HEK293 (cell line): ENCODE measurements around the gene NUDT22.

ENCODE experiments used
- CTCF ChIA-PET: fragments of 350-600 bp; formaldehyde crosslinking; extraction: SDS; loops from one replicate; lab custom pipeline; 2021; ENCODE audit warnings: antibody characterized with exemption; lab: Yijun Ruan, JAX
- POLR2A ChIA-PET: fragments of 300-600 bp; formaldehyde crosslinking; extraction: SDS; loops from one replicate; lab custom pipeline; 2020; ENCODE audit warnings: antibody characterized with exemption, inconsistent platforms; lab: Yijun Ruan, JAX
- H3K27ac ChIP-seq: fragments of 200-500 bp; sonication (Bioruptor generic); 2 replicates; pipeline ENCODE4 v1.5.1; 2014; ENCODE audit warnings: low read depth, low read length, control low read depth, inconsistent platforms; ENCODE audit errors: extremely low read depth
- H3K36me3 ChIP-seq, 2 experiments: fragments of 200-500 bp in 1 of 2; sonication (Bioruptor generic) in 1 of 2; 1 replicate in 1 of 2; 2 replicates in 1 of 2; pipeline ENCODE4 v1.5.1; 2014 to 2017; ENCODE audit warnings: inconsistent platforms in 2 of 2, low read length in 2 of 2; ENCODE audit not compliant: control insufficient read depth in 2 of 2, insufficient read depth in 1 of 2
- H3K4me1 ChIP-seq: fragments of 200-500 bp; sonication (Bioruptor generic); 2 replicates; pipeline ENCODE4 v1.5.1; 2014; ENCODE audit warnings: mild to moderate bottlenecking, low read length, inconsistent platforms; ENCODE audit not compliant: control insufficient read depth, insufficient read depth
- H3K4me3 ChIP-seq: 2 replicates; pipeline ENCODE4 v1.5.1; 2011; ENCODE audit warnings: low read depth, mild to moderate bottlenecking, control low read depth, low read length, moderate library complexity
- H3K9me3 ChIP-seq: fragments of 200-500 bp; sonication (Bioruptor generic); 2 replicates; pipeline ENCODE4 v1.5.1; 2014; ENCODE audit warnings: low read depth, low read length, inconsistent platforms; ENCODE audit not compliant: control insufficient read depth, insufficient read depth
- GLIS2 ChIP-seq: fragments of 450-650 bp; formaldehyde crosslinking; IDR thresholded peaks from 2 replicates; pipeline ENCODE4 v1.5.1; 2016; ENCODE audit warnings: missing biosample characterization, missing genetic modification characterization
- IKZF3 ChIP-seq: fragments of 450-650 bp; IDR thresholded peaks from 2 replicates; pipeline ENCODE4 v1.5.0; 2018; ENCODE audit warnings: missing biosample characterization, mild to moderate bottlenecking, missing genetic modification characterization, moderate library complexity
- KLF1 ChIP-seq: fragments of 450-650 bp; formaldehyde crosslinking; IDR thresholded peaks from 2 replicates; pipeline ENCODE4 v1.5.1; 2016; ENCODE audit warnings: missing biosample characterization, missing genetic modification characterization
- KLF10 ChIP-seq: fragments of 450-650 bp; IDR thresholded peaks from 2 replicates; pipeline ENCODE4 v1.5.1; 2018; ENCODE audit warnings: missing biosample characterization, mild to moderate bottlenecking, missing genetic modification characterization
- KLF7 ChIP-seq: fragments of 450-650 bp; formaldehyde crosslinking; IDR thresholded peaks from 2 replicates; pipeline ENCODE4 v1.5.1; 2016; ENCODE audit warnings: missing biosample characterization, missing genetic modification characterization, borderline replicate concordance
- KLF8 ChIP-seq: fragments of 450-650 bp; formaldehyde crosslinking; IDR thresholded peaks from 2 replicates; pipeline ENCODE4 v1.5.1; 2016; ENCODE audit warnings: missing biosample characterization, missing genetic modification characterization
- PATZ1 ChIP-seq: fragments of 450-650 bp; formaldehyde crosslinking; IDR thresholded peaks from 2 replicates; pipeline ENCODE4 v1.5.1; 2016; ENCODE audit warnings: missing biosample characterization, missing genetic modification characterization
- PRDM10 ChIP-seq: fragments of 450-650 bp; formaldehyde crosslinking; IDR thresholded peaks from 2 replicates; pipeline ENCODE4 v1.5.1; 2016; ENCODE audit warnings: missing biosample characterization, missing genetic modification characterization
- PRDM4 ChIP-seq: fragments of 450-650 bp; formaldehyde crosslinking; IDR thresholded peaks from 2 replicates; pipeline ENCODE4 v1.5.1; 2017; ENCODE audit warnings: missing biosample characterization, missing genetic modification characterization
- SCRT2 ChIP-seq: fragments of 450-650 bp; formaldehyde crosslinking; IDR thresholded peaks from 2 replicates; pipeline ENCODE4 v1.5.1; 2016; ENCODE audit warnings: missing biosample characterization, missing genetic modification characterization
- SP3 ChIP-seq: fragments of 450-650 bp; formaldehyde crosslinking; IDR thresholded peaks from 2 replicates; pipeline ENCODE4 v1.5.1; 2016; ENCODE audit warnings: missing biosample characterization, missing genetic modification characterization
- SP7 ChIP-seq: fragments of 450-650 bp; formaldehyde crosslinking; IDR thresholded peaks from 2 replicates; pipeline ENCODE4 v1.5.1; 2016; ENCODE audit warnings: missing biosample characterization, missing genetic modification characterization
- ZBTB10 ChIP-seq: fragments of 450-650 bp; formaldehyde crosslinking; IDR thresholded peaks from 2 replicates; pipeline ENCODE4 v1.5.1; 2016; ENCODE audit warnings: missing biosample characterization, missing genetic modification characterization
- ZBTB7A ChIP-seq: fragments of 450-650 bp; formaldehyde crosslinking; IDR thresholded peaks from 2 replicates; pipeline ENCODE4 v1.5.1; 2016; ENCODE audit warnings: low read depth, missing biosample characterization, missing genetic modification characterization
- ZFP37 ChIP-seq: fragments of 450-650 bp; formaldehyde crosslinking; IDR thresholded peaks from 2 replicates; pipeline ENCODE4 v1.5.1; 2016; ENCODE audit warnings: missing biosample characterization, missing genetic modification characterization
- ZFP41 ChIP-seq: fragments of 450-650 bp; formaldehyde crosslinking; IDR thresholded peaks from 2 replicates; pipeline ENCODE4 v1.5.1; 2016; ENCODE audit warnings: missing biosample characterization, missing genetic modification characterization, borderline replicate concordance
- ZNF121 ChIP-seq: fragments of 450-650 bp; formaldehyde crosslinking; IDR thresholded peaks from 2 replicates; pipeline ENCODE4 v1.5.1; 2016; ENCODE audit warnings: missing biosample characterization, missing genetic modification characterization
- ZNF223 ChIP-seq: fragments of 450-650 bp; formaldehyde crosslinking; IDR thresholded peaks from 2 replicates; pipeline ENCODE4 v1.5.1; 2016; ENCODE audit warnings: missing biosample characterization, missing genetic modification characterization
- ZNF24 ChIP-seq: fragments of 450-650 bp; formaldehyde crosslinking; IDR thresholded peaks from 2 replicates; pipeline ENCODE4 v1.5.1; 2016; ENCODE audit warnings: missing biosample characterization, missing genetic modification characterization
- ZNF335 ChIP-seq: fragments of 450-650 bp; formaldehyde crosslinking; conservative IDR thresholded peaks from 2 replicates; pipeline ENCODE4 v1.5.1; 2016; ENCODE audit warnings: missing biosample characterization, missing genetic modification characterization
- ZNF341 ChIP-seq: fragments of 450-650 bp; formaldehyde crosslinking; IDR thresholded peaks from 2 replicates; pipeline ENCODE4; 2016; ENCODE audit warnings: low read depth, missing biosample characterization, missing genetic modification characterization
- ZNF561 ChIP-seq: fragments of 450-650 bp; IDR thresholded peaks from 2 replicates; pipeline ENCODE4 v1.5.1; 2018; ENCODE audit warnings: missing biosample characterization, missing genetic modification characterization, borderline replicate concordance
- ZNF677 ChIP-seq: fragments of 450-650 bp; IDR thresholded peaks from 2 replicates; pipeline ENCODE4 v1.5.0; 2018; ENCODE audit warnings: missing biosample characterization, mild to moderate bottlenecking, missing genetic modification characterization, moderate library complexity
- ZNF776 ChIP-seq: fragments of 450-650 bp; formaldehyde crosslinking; IDR thresholded peaks from 2 replicates; pipeline ENCODE4 v1.5.0; 2017; ENCODE audit warnings: missing biosample characterization, missing genetic modification characterization, borderline replicate concordance
- ZNF792 ChIP-seq: fragments of 450-650 bp; formaldehyde crosslinking; IDR thresholded peaks from 2 replicates; pipeline ENCODE4 v1.5.1; 2016; ENCODE audit warnings: missing biosample characterization, missing genetic modification characterization
- TF ChIP-seq, protein P1 (sequence below): fragments of 450-650 bp; formaldehyde crosslinking; IDR thresholded peaks from 2 replicates; pipeline ENCODE4 v1.5.1; 2016; ENCODE audit warnings: missing biosample characterization, missing genetic modification characterization

NUDT22 gene

DNA sequence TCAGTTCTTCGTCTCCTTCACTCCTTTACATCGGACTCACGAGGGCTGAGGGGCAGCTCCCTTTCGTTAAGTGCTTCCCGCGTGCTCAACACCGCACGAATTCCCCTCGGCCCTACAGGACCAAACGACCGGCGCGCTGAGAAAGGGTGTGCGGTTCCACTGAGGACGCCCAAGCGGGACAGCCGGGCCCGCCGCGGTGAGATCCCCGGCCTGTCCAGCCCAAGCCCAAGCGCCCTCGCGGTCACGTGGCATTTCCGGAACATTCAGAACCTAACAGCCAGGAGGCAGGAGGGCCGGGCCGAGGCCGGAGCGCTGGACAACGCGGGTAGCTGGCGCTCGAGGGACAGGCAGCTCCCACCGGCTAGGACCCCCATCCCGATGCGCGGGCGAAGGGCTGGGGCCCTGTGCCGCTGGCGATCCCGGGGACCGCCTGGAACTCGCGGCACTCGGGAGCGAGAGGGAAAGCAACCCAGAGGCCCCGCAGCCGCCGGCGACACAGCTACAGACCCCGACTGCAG, 40.8 kb upstream of the NUDT22 start:
- peaks cover 4 to 17% of the 10 kb centered on the region in 2 experiments; a peak in 2 of 3 replicates for H3K36me3 ChIP-seq
- peak overlapping the region; percentile 82 for H3K27ac ChIP-seq
- H3K4me1 ChIP-seq, result peaks cover 3% of the 10 kb centered on the region; the same call in 1 of the 2 replicates
- CTCF ChIA-PET, result interaction anchor here (0.6 to 4.0 kb wide), 4 partner anchors 16 to 146 kb away, joined by 3 to 31 read pairs (median 3); partner anchors contain the start of gene FERMT3
- H3K9me3 ChIP-seq, result no peaks in the 10 kb centered on the region
- peak overlapping the region; percentile 75 for H3K4me3 ChIP-seq
- POLR2A ChIA-PET, result interaction anchor here (0.6 to 3.0 kb wide), 36 partner anchors 10 to 1611 kb away, joined by 3 to 32 read pairs (median 5); partner anchors contain the start of genes BAD, COX8A, EEF1G and ESRRA
- TF ChIP-seq ZNF24 (tag by site-specific recombination) (peak; percentile 60; the same call in 1 of the 2 replicates), ZNF776 (tag by site-specific recombination) (no peak), ZNF792 (tag by site-specific recombination) (0 out of 2 replicates have a peak, but pooled peaks have one; percentile 43), ZBTB7A (tag by site-specific recombination) (0 out of 2 replicates have a peak, but pooled peaks have one; percentile 52), ZNF341 (peak; percentile 35; the same call in 1 of the 2 replicates), IKZF3 (tag by site-specific recombination) (peak; percentile 55), SP3 (tag by site-specific recombination) (no peak), ZFP37 (tag by site-specific recombination) (peak; percentile 85), ZNF223 (tag by site-specific recombination) (no peak), KLF10 (tag by site-specific recombination) (0 out of 2 replicates have a peak, but pooled peaks have one; percentile 20), ZNF677 (tag by site-specific recombination) (no peak), SP7 (tag by site-specific recombination) (peak; percentile 68), ZBTB10 (tag by site-specific recombination) (no peak), PRDM4 (tag by site-specific recombination) (0 out of 2 replicates have a peak, but pooled peaks have one; percentile 21), SCRT2 (tag by site-specific recombination) (no peak), ZNF335 (tag by site-specific recombination) (peak; percentile 92), ZNF561 (tag by site-specific recombination) (peak; percentile 74; the same call in 1 of the 2 replicates), PATZ1 (tag by site-specific recombination) (peak; percentile 66; the same call in 1 of the 2 replicates), KLF7 (peak; percentile 70; the same call in 1 of the 2 replicates), GLIS2 (tag by site-specific recombination) (0 out of 2 replicates have a peak, but pooled peaks have one; percentile 25), KLF8 (peak; percentile 83), KLF1 (peak; percentile 66), ZNF121 (tag by site-specific recombination) (peak; percentile 28; the same call in 1 of the 2 replicates), PRDM10 (peak; percentile 16; the same call in 1 of the 2 replicates), ZFP41 (tag by site-specific recombination) (no peak)
- TF ChIP-seq, protein P1, sequence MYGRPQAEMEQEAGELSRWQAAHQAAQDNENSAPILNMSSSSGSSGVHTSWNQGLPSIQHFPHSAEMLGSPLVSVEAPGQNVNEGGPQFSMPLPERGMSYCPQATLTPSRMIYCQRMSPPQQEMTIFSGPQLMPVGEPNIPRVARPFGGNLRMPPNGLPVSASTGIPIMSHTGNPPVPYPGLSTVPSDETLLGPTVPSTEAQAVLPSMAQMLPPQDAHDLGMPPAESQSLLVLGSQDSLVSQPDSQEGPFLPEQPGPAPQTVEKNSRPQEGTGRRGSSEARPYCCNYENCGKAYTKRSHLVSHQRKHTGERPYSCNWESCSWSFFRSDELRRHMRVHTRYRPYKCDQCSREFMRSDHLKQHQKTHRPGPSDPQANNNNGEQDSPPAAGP (tag by site-specific recombination), result peak; percentile 90
